Measurements from ENCODE around the gene KHDRBS2. TPM values are rescaled to one million over a fixed set of nuclear protein-coding genes. Genes with fewer than 3 reads are reported as not detected.

Gene KHDRBS2
- total RNA-seq, 1 donor from 2014 or later, result not detected

DNA sequence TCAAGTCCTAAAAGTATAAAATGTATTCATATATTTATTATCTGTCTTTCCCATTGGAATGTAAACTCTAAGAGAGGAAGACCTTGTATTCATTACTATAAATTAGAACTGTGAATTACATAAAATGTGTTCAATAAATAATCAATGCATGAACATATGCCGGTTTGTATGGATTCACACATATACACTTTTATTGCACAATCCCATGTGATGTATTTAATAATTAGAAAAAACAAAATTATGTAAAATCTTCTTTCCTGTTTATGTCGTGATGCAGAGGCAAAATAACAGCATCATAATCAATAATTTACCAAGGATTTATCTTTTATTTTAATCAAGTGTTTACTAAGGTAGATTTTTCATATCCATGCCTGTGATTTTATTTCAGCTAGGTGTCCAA, 240.5 kb downstream of the KHDRBS2 start:
- no peaks in the 10 kb centered on the region for H3K27me3 Mint-ChIP-seq (ENCODE audit: unreplicated experiment)
- TF ChIP-seq, protein P1, sequence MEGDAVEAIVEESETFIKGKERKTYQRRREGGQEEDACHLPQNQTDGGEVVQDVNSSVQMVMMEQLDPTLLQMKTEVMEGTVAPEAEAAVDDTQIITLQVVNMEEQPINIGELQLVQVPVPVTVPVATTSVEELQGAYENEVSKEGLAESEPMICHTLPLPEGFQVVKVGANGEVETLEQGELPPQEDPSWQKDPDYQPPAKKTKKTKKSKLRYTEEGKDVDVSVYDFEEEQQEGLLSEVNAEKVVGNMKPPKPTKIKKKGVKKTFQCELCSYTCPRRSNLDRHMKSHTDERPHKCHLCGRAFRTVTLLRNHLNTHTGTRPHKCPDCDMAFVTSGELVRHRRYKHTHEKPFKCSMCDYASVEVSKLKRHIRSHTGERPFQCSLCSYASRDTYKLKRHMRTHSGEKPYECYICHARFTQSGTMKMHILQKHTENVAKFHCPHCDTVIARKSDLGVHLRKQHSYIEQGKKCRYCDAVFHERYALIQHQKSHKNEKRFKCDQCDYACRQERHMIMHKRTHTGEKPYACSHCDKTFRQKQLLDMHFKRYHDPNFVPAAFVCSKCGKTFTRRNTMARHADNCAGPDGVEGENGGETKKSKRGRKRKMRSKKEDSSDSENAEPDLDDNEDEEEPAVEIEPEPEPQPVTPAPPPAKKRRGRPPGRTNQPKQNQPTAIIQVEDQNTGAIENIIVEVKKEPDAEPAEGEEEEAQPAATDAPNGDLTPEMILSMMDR (IDR thresholded peaks at IDR 0.05; ENCODE audit: unreplicated experiment), result no peak
- no peaks in the 10 kb centered on the region for H3K9me3 Mint-ChIP-seq (ENCODE audit: unreplicated experiment)
- no peak for DNase-seq (ENCODE audit: low spot score)
- H3K27ac Mint-ChIP-seq (ENCODE audit: unreplicated experiment), result no peak overlapping the region
- H3K36me3 Mint-ChIP-seq (ENCODE audit: low read depth, unreplicated experiment), result no peaks in the 10 kb centered on the region
- no peaks in the 10 kb centered on the region for H3K4me1 Mint-ChIP-seq (ENCODE audit: unreplicated experiment)
- no peak overlapping the region for H3K4me3 Mint-ChIP-seq (ENCODE audit: unreplicated experiment)

DNA sequence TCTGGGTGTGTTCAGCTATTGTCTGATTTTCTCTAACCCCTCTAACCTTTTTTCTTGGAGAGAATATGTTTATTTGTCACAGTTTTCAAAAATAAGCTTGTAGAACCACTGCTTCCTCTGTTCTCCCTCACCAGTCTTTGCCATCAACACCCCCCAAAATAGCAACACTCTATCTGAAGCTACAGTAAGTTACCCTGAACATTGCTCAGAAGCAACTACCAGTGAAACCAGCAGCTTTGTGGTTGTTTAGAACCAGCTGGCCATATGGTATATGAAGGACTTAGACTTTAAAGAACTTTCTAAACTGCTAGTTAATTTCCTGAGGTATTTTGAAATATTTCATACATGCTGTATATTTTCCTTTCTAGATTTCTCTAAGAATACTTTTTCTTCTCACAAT, 242.9 kb downstream of the KHDRBS2 start:
- H3K27ac Mint-ChIP-seq (ENCODE audit: unreplicated experiment), result no peak overlapping the region
- no peak for DNase-seq (ENCODE audit: low spot score)
- H3K4me3 Mint-ChIP-seq (ENCODE audit: unreplicated experiment), result no peak overlapping the region
- H3K27me3 Mint-ChIP-seq (ENCODE audit: unreplicated experiment), result no peaks in the 10 kb centered on the region
- H3K9me3 Mint-ChIP-seq (ENCODE audit: unreplicated experiment), result no peaks in the 10 kb centered on the region
- no peaks in the 10 kb centered on the region for H3K4me1 Mint-ChIP-seq (ENCODE audit: unreplicated experiment)
- H3K36me3 Mint-ChIP-seq (ENCODE audit: low read depth, unreplicated experiment), result no peaks in the 10 kb centered on the region
- TF ChIP-seq, protein P1 (IDR thresholded peaks at IDR 0.05; ENCODE audit: unreplicated experiment), result no peak

DNA sequence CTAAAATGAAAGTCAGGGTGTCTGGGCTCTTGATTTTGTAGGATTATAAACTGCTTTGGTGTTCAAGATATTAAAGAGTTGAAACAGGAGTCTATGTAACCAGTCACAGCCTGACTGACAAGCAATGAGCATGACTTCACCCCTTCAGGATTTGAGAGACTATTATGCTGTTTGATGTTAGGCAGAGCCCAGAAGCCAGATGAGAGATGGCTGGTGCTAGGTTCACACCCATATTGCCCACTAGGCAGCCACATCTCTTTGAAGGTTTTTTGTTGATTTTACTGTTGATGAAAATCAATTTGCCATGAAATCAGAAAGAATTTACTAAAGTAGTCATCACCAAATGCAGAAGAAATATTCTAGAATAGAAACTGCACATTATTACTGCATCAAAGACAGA, 243.6 kb downstream of the KHDRBS2 start:
- Mint-ChIP-seq H3K4me3 (ENCODE audit: unreplicated experiment) (no peak overlapping the region), H3K27ac (ENCODE audit: unreplicated experiment) (no peak overlapping the region), H3K36me3 (ENCODE audit: low read depth, unreplicated experiment) (no peaks in the 10 kb centered on the region), H3K4me1 (ENCODE audit: unreplicated experiment) (no peaks in the 10 kb centered on the region), H3K9me3 (ENCODE audit: unreplicated experiment) (no peaks in the 10 kb centered on the region), H3K27me3 (ENCODE audit: unreplicated experiment) (no peaks in the 10 kb centered on the region)
- DNase-seq (ENCODE audit: low spot score), result no peak
- TF ChIP-seq, protein P1 (IDR thresholded peaks at IDR 0.05; ENCODE audit: unreplicated experiment), result no peak

DNA sequence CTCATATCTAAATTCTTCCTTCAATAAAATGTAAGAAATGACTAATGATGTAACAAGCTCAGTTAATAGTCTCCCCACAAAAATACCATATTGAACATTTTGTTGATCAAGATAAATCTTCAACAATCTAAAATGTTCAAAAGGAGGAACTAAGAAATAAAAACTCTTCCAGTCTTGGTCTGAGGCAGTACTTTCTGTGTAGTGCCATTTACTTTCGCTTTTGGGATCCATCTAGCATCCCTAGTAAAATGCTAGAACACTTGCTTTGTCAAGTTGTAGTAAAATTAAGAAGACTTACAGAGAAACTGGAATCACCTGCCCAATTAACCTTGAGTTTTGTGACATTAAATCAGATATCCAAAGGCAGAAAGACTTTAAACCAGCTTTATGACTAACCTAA, 246.4 kb downstream of the KHDRBS2 start:
- H3K27ac Mint-ChIP-seq (ENCODE audit: unreplicated experiment), result no peak overlapping the region
- H3K4me1 Mint-ChIP-seq (ENCODE audit: unreplicated experiment), result no peaks in the 10 kb centered on the region
- TF ChIP-seq, protein P1 (IDR thresholded peaks at IDR 0.05; ENCODE audit: unreplicated experiment), result no peak
- H3K4me3 Mint-ChIP-seq (ENCODE audit: unreplicated experiment), result no peak overlapping the region
- H3K27me3 Mint-ChIP-seq (ENCODE audit: unreplicated experiment), result no peaks in the 10 kb centered on the region
- no peaks in the 10 kb centered on the region for H3K36me3 Mint-ChIP-seq (ENCODE audit: low read depth, unreplicated experiment)
- no peaks in the 10 kb centered on the region for H3K9me3 Mint-ChIP-seq (ENCODE audit: unreplicated experiment)
- no peak for DNase-seq (ENCODE audit: low spot score)

DNA sequence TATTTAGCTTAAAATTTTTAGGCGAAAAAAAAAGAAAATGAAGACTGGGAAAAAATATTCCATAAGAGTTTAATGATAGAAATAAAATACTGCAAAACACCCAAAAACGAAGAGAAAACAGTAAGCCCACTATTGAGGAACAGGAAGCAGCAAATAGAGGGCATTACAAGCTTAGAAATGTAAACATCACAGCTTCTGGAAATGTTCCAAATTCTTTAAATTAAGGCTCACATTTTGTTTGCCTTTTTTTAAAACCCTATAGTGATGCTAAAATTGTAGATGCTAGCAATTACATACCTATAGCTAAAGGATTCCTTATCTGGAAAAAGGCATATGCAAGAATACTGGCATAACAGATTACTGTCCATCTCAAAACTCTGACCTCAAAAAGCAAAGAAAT, 248.6 kb downstream of the KHDRBS2 start:
- no peak overlapping the region for H3K4me3 Mint-ChIP-seq (ENCODE audit: unreplicated experiment)
- no peaks in the 10 kb centered on the region for H3K9me3 Mint-ChIP-seq (ENCODE audit: unreplicated experiment)
- no peaks in the 10 kb centered on the region for H3K36me3 Mint-ChIP-seq (ENCODE audit: low read depth, unreplicated experiment)
- TF ChIP-seq, protein P1 (IDR thresholded peaks at IDR 0.05; ENCODE audit: unreplicated experiment), result no peak
- no peaks in the 10 kb centered on the region for H3K27me3 Mint-ChIP-seq (ENCODE audit: unreplicated experiment)
- no peak overlapping the region for H3K27ac Mint-ChIP-seq (ENCODE audit: unreplicated experiment)
- DNase-seq (ENCODE audit: low spot score), result no peak
- no peaks in the 10 kb centered on the region for H3K4me1 Mint-ChIP-seq (ENCODE audit: unreplicated experiment)

Measured in endothelial cell (in vitro differentiated cells).